Caco-2 (cell line): Measurements from ENCODE around the gene FAM3D. TPM values are rescaled to one million over a fixed set of nuclear protein-coding genes. Genes with fewer than 3 reads are reported as not detected.

Experiments used
- BruUV-seq: library from RNA; stranded (reverse); fragments of 400-500 nt; replicated peaks from 2 replicates; lab custom pipeline; 2021; lab: Mats Ljungman, UMichigan
- CTCF ChIA-PET: fragments of 300-600 bp; sonication (Branson Sonifier 250); formaldehyde crosslinking; loops from one replicate; lab custom pipeline; 2022; ENCODE audit warnings: antibody characterized with exemption; lab: Charles Lee
- POLR2A ChIA-PET: fragments of 300-600 bp; sonication (Branson Sonifier 250); formaldehyde crosslinking; loops from one replicate; lab custom pipeline; 2022; ENCODE audit warnings: antibody characterized with exemption; lab: Charles Lee
- DNase-seq, 2 experiments: peaks; one replicate each; pipeline versions ENCODE4 v3.0.0 to v3.0.0-alpha.2; 2020 to 2022
- H3K27me3 ChIP-seq: replicated peaks from 2 replicates; pipeline ENCODE4 v1.6.0; 2011; ENCODE audit warnings: low read length; ENCODE audit not compliant: control insufficient read depth, insufficient read depth
- H3K36me3 ChIP-seq: 2 replicates; pipeline ENCODE4 v1.5.1; 2011; ENCODE audit warnings: low read length; ENCODE audit not compliant: control insufficient read depth, insufficient read depth
- H3K4me1 ChIP-seq: fragments of 250-450 bp; sonication (Bioruptor Pico); 2 replicates; pipeline ENCODE4 v1.5.1; 2020; ENCODE audit warnings: mild to moderate bottlenecking
- H3K4me3 ChIP-seq: 2 replicates; pipeline ENCODE4 v1.5.1; 2011; ENCODE audit warnings: low read depth, mild to moderate bottlenecking, control low read depth, low read length
- H3K9me3 ChIP-seq: fragments of 250-450 bp; sonication (Bioruptor Pico); 2 replicates; pipeline ENCODE4 v1.5.1; 2020; ENCODE audit warnings: mild to moderate bottlenecking, moderate library complexity
- H3K27ac Mint-ChIP-seq: one replicate; pipeline ENCODE4 v1.8.0; 2022; ENCODE audit warnings: mixed read lengths; ENCODE audit not compliant: unreplicated experiment
- H3K27me3 Mint-ChIP-seq: one replicate; pipeline ENCODE4 v1.8.0; 2022; ENCODE audit warnings: mixed read lengths; ENCODE audit not compliant: insufficient read depth, unreplicated experiment
- H3K36me3 Mint-ChIP-seq: one replicate; pipeline ENCODE4 v1.8.0; 2022; ENCODE audit warnings: mild to moderate bottlenecking, mixed read lengths; ENCODE audit not compliant: insufficient read depth, unreplicated experiment
- H3K4me1 Mint-ChIP-seq: one replicate; pipeline ENCODE4 v1.8.0; 2022; ENCODE audit warnings: low read depth, mixed read lengths; ENCODE audit not compliant: unreplicated experiment
- H3K4me3 Mint-ChIP-seq: one replicate; pipeline ENCODE4 v1.8.0; 2022; ENCODE audit warnings: mild to moderate bottlenecking, moderate library complexity, mixed read lengths; ENCODE audit not compliant: unreplicated experiment
- H3K9me3 Mint-ChIP-seq: one replicate; pipeline ENCODE4 v1.8.0; 2022; ENCODE audit warnings: mixed read lengths; ENCODE audit not compliant: unreplicated experiment
- CTCF ChIP-seq, 2 experiments: fragments of 200-600 bp in 1 of 2; IDR thresholded peaks; 1 replicate in 1 of 2; 2 replicates in 1 of 2; pipeline versions ENCODE4 v1.5.1 to v1.8.0; 2011 to 2022; ENCODE audit warnings: antibody characterized with exemption in 1 of 2, control low read depth in 1 of 2, inconsistent platforms in 1 of 2, low read depth in 1 of 2, low read length in 1 of 2, mild to moderate bottlenecking in 1 of 2, moderate library complexity in 1 of 2; ENCODE audit not compliant: insufficient read depth in 1 of 2, severe bottlenecking in 1 of 2, unreplicated experiment in 1 of 2
- intact Hi-C: fragments of 100-400 bp; cut with micrococcal nuclease; formaldehyde crosslinking; loops from one replicate; pipeline ENCODE4 v1.10.0; 2022; ENCODE audit not compliant: unreplicated experiment
- total RNA-seq: library from RNA; stranded (reverse); gene quantifications from 2 replicates; pipeline ENCODE4 v1.2.3, GENCODE V29; 2022

The FAM3D gene
- total RNA-seq, 1 experiment from 2014 or later = not detected

GRCh38 chr3:58672880-58673279 lies 6.3 kb upstream of the FAM3D start:
- CTCF ChIA-PET = no interaction called here
- peaks cover 18% of the 10 kb centered on the region for H3K27me3 Mint-ChIP-seq

GRCh38 chr3:58672451-58672850 lies 5.9 kb upstream of the FAM3D start:
- BruUV-seq = no TSS peak
- no peak for DNase-seq
- Histone ChIP-seq H3K27me3 (no peaks in the 10 kb centered on the region), H3K4me3 (no peak overlapping the region), H3K9me3 (no peaks in the 10 kb centered on the region), H3K4me1 (0 out of 2 replicates have a peak, but pooled peaks cover 9% of the 10 kb centered on the region), H3K36me3 (no peaks in the 10 kb centered on the region)
- ChIA-PET CTCF (no interaction called here), POLR2A (no interaction called here)
- no peak for TF ChIP-seq CTCF (IDR thresholded peaks at IDR 0.05; ENCODE audit: insufficient read depth in 1 of 2, low read depth in 1 of 2, low read length in 1 of 2, severe bottlenecking in 1 of 2, unreplicated experiment in 1 of 2)
- intact Hi-C loops = no loop called here
- Mint-ChIP-seq H3K36me3 (no peaks in the 10 kb centered on the region), H3K27me3 (peaks cover 18% of the 10 kb centered on the region), H3K4me3 (no peak overlapping the region), H3K27ac (no peak overlapping the region), H3K9me3 (peaks cover 9% of the 10 kb centered on the region), H3K4me1 (no peaks in the 10 kb centered on the region)

More at GRCh38 chr3:58672880-58673279, 6.3 kb upstream of the FAM3D start:
- TF ChIP-seq CTCF (IDR thresholded peaks at IDR 0.05; ENCODE audit: insufficient read depth in 1 of 2, low read depth in 1 of 2, low read length in 1 of 2, severe bottlenecking in 1 of 2, unreplicated experiment in 1 of 2) = no peak
- Histone ChIP-seq H3K4me3 (no peak overlapping the region), H3K27me3 (no peaks in the 10 kb centered on the region), H3K9me3 (no peaks in the 10 kb centered on the region), H3K36me3 (no peaks in the 10 kb centered on the region), H3K4me1 (0 out of 2 replicates have a peak, but pooled peaks cover 8% of the 10 kb centered on the region)
- BruUV-seq = no TSS peak
- Mint-ChIP-seq H3K4me1 (no peaks in the 10 kb centered on the region), H3K36me3 (no peaks in the 10 kb centered on the region), H3K4me3 (no peak overlapping the region), H3K9me3 (peaks cover 9% of the 10 kb centered on the region), H3K27ac (no peak overlapping the region)
- POLR2A ChIA-PET = no interaction called here
- intact Hi-C loops = no loop called here
- no peak for DNase-seq

GRCh38 chr3:58670506-58671135 lies 4.0 kb upstream of the FAM3D start:
- H3K4me3 ChIP-seq = no peak overlapping the region
- H3K36me3 ChIP-seq = no peaks in the 10 kb centered on the region
- intact Hi-C loops = no loop called here
- peaks cover 5% of the 10 kb centered on the region for H3K9me3 Mint-ChIP-seq
- TF ChIP-seq CTCF (IDR thresholded peaks at IDR 0.05; ENCODE audit: insufficient read depth in 1 of 2, low read depth in 1 of 2, low read length in 1 of 2, severe bottlenecking in 1 of 2, unreplicated experiment in 1 of 2) = no peak
- no peaks in the 10 kb centered on the region for H3K4me1 Mint-ChIP-seq
- POLR2A ChIA-PET = no interaction called here
- H3K27me3 ChIP-seq = no peaks in the 10 kb centered on the region
- H3K4me1 ChIP-seq = 0 out of 2 replicates have a peak, but pooled peaks cover 9% of the 10 kb centered on the region
- H3K36me3 Mint-ChIP-seq = no peaks in the 10 kb centered on the region
- no peak overlapping the region for H3K4me3 Mint-ChIP-seq
- BruUV-seq = no TSS peak
- CTCF ChIA-PET = no interaction called here
- no peak for DNase-seq
- H3K27ac Mint-ChIP-seq = no peak overlapping the region
- H3K27me3 Mint-ChIP-seq = peaks cover 4% of the 10 kb centered on the region
- H3K9me3 ChIP-seq = no peaks in the 10 kb centered on the region
